IPS-15b (cell line): ENCODE data around the gene COX4I2.
"Not testable (repeated sequence)": the region's sequence is repeated elsewhere in the genome, so short reads cannot be mapped to it uniquely, and the experiment has no call there.

Experiments used
- H3K27me3 ChIP-seq: one replicate; pipeline ENCODE4 v1.6.1; 2013; ENCODE audit warnings: low read length; ENCODE audit not compliant: control insufficient read depth, insufficient read depth
- H3K36me3 ChIP-seq: one replicate; pipeline ENCODE4 v1.6.1; 2013; ENCODE audit warnings: low read length; ENCODE audit not compliant: control insufficient read depth, insufficient read depth
- H3K4me1 ChIP-seq: one replicate; pipeline ENCODE4 v1.6.1; 2013; ENCODE audit warnings: mild to moderate bottlenecking, low read length; ENCODE audit not compliant: control insufficient read depth, insufficient read depth
- H3K4me3 ChIP-seq: one replicate; pipeline ENCODE4 v1.5.1; 2013; ENCODE audit warnings: low read depth, low read length
- H3K9ac ChIP-seq: one replicate; pipeline ENCODE4 v1.6.1; 2013; ENCODE audit warnings: low read depth, mild to moderate bottlenecking, low read length
- H3K9me3 ChIP-seq: one replicate; pipeline ENCODE4 v1.6.1; 2013; ENCODE audit warnings: mild to moderate bottlenecking, low read length; ENCODE audit not compliant: control insufficient read depth, insufficient read depth

Gene COX4I2

GRCh38 chr20:31664696-31665354 lies 27.1 kb downstream of the COX4I2 start:
- peaks cover 22% of the 10 kb centered on the region for H3K36me3 ChIP-seq
- peaks cover 10% of the 10 kb centered on the region for H3K4me1 ChIP-seq
- H3K27me3 ChIP-seq: no peaks in the 10 kb centered on the region
- no peak overlapping the region for H3K9ac ChIP-seq
- no peaks in the 10 kb centered on the region for H3K9me3 ChIP-seq
- H3K4me3 ChIP-seq: no peak overlapping the region

- Histone ChIP-seq H3K9me3 (no peaks in the 10 kb centered on the region), H3K4me3 (no peak overlapping the region), H3K4me1 (peaks cover 10% of the 10 kb centered on the region), H3K9ac (no peak overlapping the region), H3K36me3 (peaks cover 22% of the 10 kb centered on the region), H3K27me3 (no peaks in the 10 kb centered on the region)
Measured at GRCh38 chr20:31665753-31666152, 28.0 kb downstream of the COX4I2 start.

- no peaks in the 10 kb centered on the region for H3K27me3 ChIP-seq
- H3K36me3 ChIP-seq: peaks cover 22% of the 10 kb centered on the region
- no peaks in the 10 kb centered on the region for H3K9me3 ChIP-seq
- H3K9ac ChIP-seq: no peak overlapping the region
- H3K4me1 ChIP-seq: peaks cover 10% of the 10 kb centered on the region
- no peak overlapping the region for H3K4me3 ChIP-seq
Measured at GRCh38 chr20:31666258-31667042, 28.7 kb downstream of the COX4I2 start.

- Histone ChIP-seq H3K9ac (no peak overlapping the region), H3K27me3 (no peaks in the 10 kb centered on the region), H3K36me3 (peaks cover 22% of the 10 kb centered on the region), H3K4me1 (peaks cover 6% of the 10 kb centered on the region), H3K9me3 (no peaks in the 10 kb centered on the region), H3K4me3 (no peak overlapping the region)
Measured at GRCh38 chr20:31667315-31668285, 29.9 kb downstream of the COX4I2 start.

- H3K4me3 ChIP-seq, H3K9ac ChIP-seq, H3K4me1 ChIP-seq, H3K27me3 ChIP-seq, H3K9me3 ChIP-seq: not testable (repeated sequence)
- peaks cover 20% of the 10 kb centered on the region for H3K36me3 ChIP-seq
Measured at GRCh38 chr20:31668944-31669343, 31.2 kb downstream of the COX4I2 start.

- Histone ChIP-seq H3K4me1 (no peaks in the 10 kb centered on the region), H3K9me3 (no peaks in the 10 kb centered on the region), H3K27me3 (no peaks in the 10 kb centered on the region), H3K4me3 (no peak overlapping the region), H3K9ac (no peak overlapping the region), H3K36me3 (peaks cover 14% of the 10 kb centered on the region)
Measured at GRCh38 chr20:31669876-31670275, 32.2 kb downstream of the COX4I2 start.

- Histone ChIP-seq H3K27me3 (no peaks in the 10 kb centered on the region), H3K9me3 (no peaks in the 10 kb centered on the region), H3K36me3 (peaks cover 8% of the 10 kb centered on the region), H3K4me1 (no peaks in the 10 kb centered on the region), H3K9ac (no peak overlapping the region), H3K4me3 (no peak overlapping the region)
Measured at GRCh38 chr20:31670371-31671228, 32.9 kb downstream of the COX4I2 start.

GRCh38 chr20:31671324-31671723 lies 33.6 kb downstream of the COX4I2 start:
- Histone ChIP-seq H3K4me1 (no peaks in the 10 kb centered on the region), H3K36me3 (peaks cover under 1% of the 10 kb centered on the region), H3K9ac (no peak overlapping the region)

GRCh38 chr20:31673435-31673834 lies 35.7 kb downstream of the COX4I2 start:
- Histone ChIP-seq H3K36me3 (no peaks in the 10 kb centered on the region), H3K4me1 (peaks cover 2% of the 10 kb centered on the region)

More at GRCh38 chr20:31671324-31671723, 33.6 kb downstream of the COX4I2 start:
- H3K9me3 ChIP-seq: no peaks in the 10 kb centered on the region
- H3K4me3 ChIP-seq: no peak overlapping the region
- no peaks in the 10 kb centered on the region for H3K27me3 ChIP-seq

GRCh38 chr20:31673943-31674463 lies 36.3 kb downstream of the COX4I2 start:
- H3K36me3 ChIP-seq: peaks cover 3% of the 10 kb centered on the region
- peaks cover 4% of the 10 kb centered on the region for H3K4me1 ChIP-seq
- no peak overlapping the region for H3K9ac ChIP-seq

More at GRCh38 chr20:31673435-31673834, 35.7 kb downstream of the COX4I2 start:
- Histone ChIP-seq H3K27me3 (no peaks in the 10 kb centered on the region), H3K4me3 (no peak overlapping the region), H3K9ac (no peak overlapping the region), H3K9me3 (no peaks in the 10 kb centered on the region)

More at GRCh38 chr20:31673943-31674463, 36.3 kb downstream of the COX4I2 start:
- Histone ChIP-seq H3K4me3 (no peak overlapping the region), H3K27me3 (no peaks in the 10 kb centered on the region), H3K9me3 (no peaks in the 10 kb centered on the region)
